Naive thymus-derived CD4-positive, alpha-beta T cell (primary cell): ENCODE results near the gene ZSWIM6. TPM values are rescaled to one million over a fixed set of nuclear protein-coding genes. Genes with fewer than 3 reads are reported as not detected.

Source experiments
- ATAC-seq: fragments of 150-1000 bp; cut with Tn5 transposase; 2 replicates; pipeline ENCODE4 v1.10.0; 2021; ENCODE audit warnings: mild to moderate bottlenecking, moderate library complexity
- CTCF ChIA-PET: fragments of 350-600 bp; sonication (Branson Sonifier 250); formaldehyde crosslinking; loops from one replicate; lab custom pipeline; 2021; ENCODE audit warnings: antibody characterized with exemption; lab: Charles Lee
- POLR2A ChIA-PET: fragments of 350-600 bp; sonication (Branson Sonifier 250); formaldehyde crosslinking; loops from one replicate; lab custom pipeline; 2021; ENCODE audit warnings: antibody characterized with exemption, inconsistent platforms; lab: Charles Lee
- DNase-seq, 9 donors: peaks; one replicate each; pipeline versions ENCODE4 v3.0.0 to v3.0.0-alpha.2; 2020 to 2022; ENCODE audit warnings: mixed read lengths in 1 of 9
- H3K27ac ChIP-seq: one replicate; pipeline ENCODE4 v1.7.0; 2013; ENCODE audit warnings: mild to moderate bottlenecking, low read depth, low read length, moderate library complexity
- H3K27me3 ChIP-seq, 2 donors: one replicate each; pipeline ENCODE4 v1.7.0; 2013; ENCODE audit warnings: low read length in 2 of 2, mild to moderate bottlenecking in 2 of 2, moderate library complexity in 2 of 2; ENCODE audit not compliant: control insufficient read depth in 2 of 2, insufficient read depth in 2 of 2
- H3K36me3 ChIP-seq, 3 experiments: 1 replicate in 2 of 3; 2 replicates in 1 of 3; pipeline ENCODE4 v1.7.0; 2013; ENCODE audit warnings: low read length in 3 of 3, mild to moderate bottlenecking in 3 of 3, moderate library complexity in 1 of 3; ENCODE audit not compliant: insufficient read depth in 3 of 3, control insufficient read depth in 2 of 3
- H3K4me1 ChIP-seq, 2 donors: one replicate each; pipeline ENCODE4 v1.7.0; 2013; ENCODE audit warnings: low read length in 2 of 2, mild to moderate bottlenecking in 2 of 2, moderate library complexity in 1 of 2; ENCODE audit not compliant: control insufficient read depth in 2 of 2, insufficient read depth in 2 of 2
- H3K4me3 ChIP-seq: 2 replicates; pipeline ENCODE4 v1.7.0; 2013; ENCODE audit warnings: mild to moderate bottlenecking, low read length
- H3K9me3 ChIP-seq, 3 experiments: 1 replicate in 2 of 3; 2 replicates in 1 of 3; pipeline ENCODE4 v1.7.0; 2013; ENCODE audit warnings: low read length in 3 of 3; ENCODE audit not compliant: control insufficient read depth in 2 of 3
- H3K27ac Mint-ChIP-seq, 9 donors: one replicate each; pipeline ENCODE4 v1.8.0; 2020 to 2022; ENCODE audit warnings: mixed read lengths in 9 of 9, mild to moderate bottlenecking in 8 of 9, moderate library complexity in 5 of 9, inconsistent platforms in 2 of 9
- H3K27me3 Mint-ChIP-seq, 5 donors: one replicate each; pipeline ENCODE4 v1.8.0; 2021 to 2022; ENCODE audit warnings: mixed read lengths in 5 of 5, mild to moderate bottlenecking in 1 of 5
- H3K36me3 Mint-ChIP-seq, 5 donors: one replicate each; pipeline ENCODE4 v1.8.0; 2020 to 2022; ENCODE audit warnings: mixed read lengths in 5 of 5, mild to moderate bottlenecking in 3 of 5, inconsistent platforms in 1 of 5
- H3K4me1 Mint-ChIP-seq, 7 donors: one replicate each; pipeline ENCODE4 v1.8.0; 2020 to 2022; ENCODE audit warnings: mixed read lengths in 7 of 7, mild to moderate bottlenecking in 3 of 7, inconsistent platforms in 1 of 7
- H3K4me3 Mint-ChIP-seq, 10 donors: one replicate each; pipeline ENCODE4 v1.8.0; 2020 to 2022; ENCODE audit warnings: mild to moderate bottlenecking in 10 of 10, mixed read lengths in 10 of 10, moderate library complexity in 6 of 10, inconsistent platforms in 2 of 10
- H3K9me3 Mint-ChIP-seq, 11 donors: one replicate each; pipeline ENCODE4 v1.8.0; 2020 to 2022; ENCODE audit warnings: mixed read lengths in 11 of 11, mild to moderate bottlenecking in 4 of 11, inconsistent platforms in 1 of 11, moderate library complexity in 1 of 11
- intact Hi-C, 2 donors: fragments of 100-400 bp; cut with micrococcal nuclease; formaldehyde crosslinking; loops; one replicate each; pipeline ENCODE4 v1.15.1; 2023
- polyA plus RNA-seq, 2 donors: library from polyadenylated mRNA; unstranded; fragments of 300-500 nt; fragmentation: Illumina TruSeq; gene quantifications; one replicate each; pipeline ENCODE4 v1.2.3, GENCODE V29; 2021
- total RNA-seq, 6 experiments: library from RNA in 5 of 6; stranded (reverse) in 5 of 6; gene quantifications; 1 replicate in 5 of 6; 2 replicates in 1 of 6; pipeline ENCODE4 v1.2.3 and lab custom pipeline; 2021 to 2026

The ZSWIM6 gene
- total and polyA plus RNA-seq, 7 experiments from 2014 or later, result 0.29 to 18.5 (median 8.2) TPM

GRCh38 chr5:61588216-61588615, 256.2 kb downstream of the ZSWIM6 start:
- H3K27me3 ChIP-seq, result no peaks in the 10 kb centered on the region
- intact Hi-C loops, result no loop called here
- POLR2A ChIA-PET, result no interaction called here
- Mint-ChIP-seq H3K4me3 (no peak overlapping the region), H3K4me1 (no peaks in the 10 kb centered on the region), H3K27ac (no peak overlapping the region), H3K36me3 (peaks cover 0 to 3% (median 0%) of the 10 kb centered on the region in 5 donors), H3K9me3 (peaks cover 0 to 9% (median 3%) of the 10 kb centered on the region in 11 donors), H3K27me3 (peaks cover 2 to 12% (median 9%) of the 10 kb centered on the region in 5 donors)
- H3K9me3 ChIP-seq, result no peaks in the 10 kb centered on the region
- no peaks in the 10 kb centered on the region for H3K4me1 ChIP-seq
- H3K36me3 ChIP-seq, result no peaks in the 10 kb centered on the region
- no peak overlapping the region for H3K4me3 ChIP-seq
- H3K27ac ChIP-seq, result no peak overlapping the region
- ATAC-seq, result no peak
- no peak for DNase-seq
- CTCF ChIA-PET, result interaction anchor here (0.6 kb wide), 1 partner anchor 125 kb away, joined by 3 read pairs; no protein-coding TSS in a partner anchor

- no peaks in the 10 kb centered on the region for H3K4me1 ChIP-seq
Measured at GRCh38 chr5:61589946-61590345, 257.9 kb downstream of the ZSWIM6 start.

DNA sequence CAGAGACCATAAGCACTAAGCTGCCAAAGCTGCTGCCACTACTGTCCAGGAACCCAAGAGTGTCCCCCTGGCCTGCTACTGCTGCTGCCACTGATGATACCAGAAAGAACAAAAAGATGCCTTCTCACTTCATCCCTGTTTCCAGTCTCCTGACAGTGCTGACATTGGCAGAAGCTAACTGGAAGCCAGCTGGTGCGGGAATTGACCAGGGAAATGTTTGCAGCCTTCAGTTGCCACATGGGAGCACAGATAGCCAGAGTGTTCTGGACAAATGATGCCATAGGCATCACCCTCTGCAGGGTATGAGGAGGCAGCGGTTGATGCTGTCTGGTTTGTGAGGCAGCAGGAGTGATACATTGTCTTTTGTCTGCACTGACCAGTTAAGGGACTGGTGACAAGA, 258.4 kb downstream of the ZSWIM6 start:
- Mint-ChIP-seq H3K4me3 (no peak overlapping the region), H3K27ac (no peak overlapping the region), H3K27me3 (peaks cover 4 to 11% (median 10%) of the 10 kb centered on the region in 5 donors), H3K4me1 (no peaks in the 10 kb centered on the region), H3K36me3 (peaks cover 0 to 3% (median 0%) of the 10 kb centered on the region in 5 donors), H3K9me3 (peaks cover 0 to 9% (median 3%) of the 10 kb centered on the region in 11 donors)
- intact Hi-C loops, result no loop called here
- no peak overlapping the region for H3K27ac ChIP-seq
- POLR2A ChIA-PET, result no interaction called here
- H3K4me3 ChIP-seq, result no peak overlapping the region
- CTCF ChIA-PET, result no interaction called here
- no peaks in the 10 kb centered on the region for H3K4me1 ChIP-seq
- H3K27me3 ChIP-seq, result no peaks in the 10 kb centered on the region
- H3K9me3 ChIP-seq, result no peaks in the 10 kb centered on the region
- ATAC-seq (no peak), DNase-seq (no peak)
- H3K36me3 ChIP-seq, result no peaks in the 10 kb centered on the region

More at GRCh38 chr5:61589946-61590345, 257.9 kb downstream of the ZSWIM6 start:
- H3K4me1 Mint-ChIP-seq, result no peaks in the 10 kb centered on the region
- Histone ChIP-seq H3K36me3 (no peaks in the 10 kb centered on the region), H3K27ac (no peak overlapping the region), H3K9me3 (no peaks in the 10 kb centered on the region), H3K27me3 (no peaks in the 10 kb centered on the region), H3K4me3 (no peak overlapping the region)
- peaks cover 0 to 3% (median 0%) of the 10 kb centered on the region in 5 donors for H3K36me3 Mint-ChIP-seq
- DNase-seq, result no peak
- H3K27ac Mint-ChIP-seq, result no peak overlapping the region
- H3K9me3 Mint-ChIP-seq, result peaks cover 0 to 9% (median 3%) of the 10 kb centered on the region in 11 donors
- peaks cover 2 to 11% (median 8%) of the 10 kb centered on the region in 5 donors for H3K27me3 Mint-ChIP-seq
- intact Hi-C loops, result no loop called here
- H3K4me3 Mint-ChIP-seq, result no peak overlapping the region
- ATAC-seq, result no peak
- CTCF ChIA-PET, result no interaction called here
- POLR2A ChIA-PET, result no interaction called here

GRCh38 chr5:61591859-61592258, 259.8 kb downstream of the ZSWIM6 start:
- intact Hi-C loops, result no loop called here
- Mint-ChIP-seq H3K4me1 (no peaks in the 10 kb centered on the region), H3K27ac (no peak overlapping the region), H3K9me3 (peaks cover 0 to 8% (median 3%) of the 10 kb centered on the region in 11 donors), H3K36me3 (peaks cover 0 to 3% (median 0%) of the 10 kb centered on the region in 5 donors), H3K27me3 (peaks cover 5 to 12% (median 10%) of the 10 kb centered on the region in 5 donors), H3K4me3 (no peak overlapping the region)
- no peak overlapping the region for H3K4me3 ChIP-seq
- H3K9me3 ChIP-seq, result no peaks in the 10 kb centered on the region
- ChIA-PET CTCF (no interaction called here), POLR2A (no interaction called here)
- ATAC-seq (no peak), DNase-seq (no peak)
- H3K4me1 ChIP-seq, result no peaks in the 10 kb centered on the region
- no peak overlapping the region for H3K27ac ChIP-seq
- no peaks in the 10 kb centered on the region for H3K27me3 ChIP-seq
- H3K36me3 ChIP-seq, result no peaks in the 10 kb centered on the region

DNA sequence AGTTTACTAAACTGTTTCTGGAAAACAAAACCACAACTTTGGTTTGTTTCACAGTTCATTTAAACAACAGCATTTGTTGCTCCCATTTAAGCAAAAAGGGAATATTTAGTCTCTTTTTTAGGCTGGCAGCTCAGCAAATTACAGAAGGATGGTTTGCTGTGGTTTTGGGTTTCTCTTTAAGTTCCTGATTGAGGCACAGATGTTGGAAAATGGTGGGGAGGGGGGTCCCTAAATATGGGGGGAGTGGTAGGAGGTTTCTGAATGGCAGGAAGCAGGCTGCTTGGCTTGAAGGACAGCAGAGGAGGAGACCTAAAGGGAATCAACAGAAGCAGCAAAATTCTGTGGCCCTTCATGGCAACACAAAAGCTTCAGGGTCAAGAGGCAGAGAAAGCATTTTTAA, 263.4 kb downstream of the ZSWIM6 start:
- peaks cover 0 to 2% (median 0%) of the 10 kb centered on the region in 11 donors for H3K9me3 Mint-ChIP-seq
- peaks cover 0 to 4% (median 0%) of the 10 kb centered on the region in 7 donors for H3K4me1 Mint-ChIP-seq
- H3K27me3 Mint-ChIP-seq, result peaks cover 6 to 19% (median 10%) of the 10 kb centered on the region in 5 donors
- no peaks in the 10 kb centered on the region for H3K36me3 ChIP-seq
- H3K4me3 ChIP-seq, result no peak overlapping the region
- DNase-seq (no peak), ATAC-seq (no peak)
- H3K36me3 Mint-ChIP-seq, result no peaks in the 10 kb centered on the region
- H3K27ac Mint-ChIP-seq, result no peak overlapping the region
- no peaks in the 10 kb centered on the region for H3K9me3 ChIP-seq
- H3K4me1 ChIP-seq, result no peaks in the 10 kb centered on the region
- intact Hi-C loops, result no loop called here
- no peak overlapping the region for H3K4me3 Mint-ChIP-seq
- no peak overlapping the region for H3K27ac ChIP-seq
- POLR2A ChIA-PET, result interaction anchor here (1.1 kb wide), 1 partner anchor 13 kb away, joined by 3 read pairs; no protein-coding TSS in a partner anchor
- CTCF ChIA-PET, result interaction anchor here (0.9 kb wide), 1 partner anchor 10 kb away, joined by 3 read pairs; no protein-coding TSS in a partner anchor
- H3K27me3 ChIP-seq, result no peaks in the 10 kb centered on the region

Other genes starting within 250 kb of the ZSWIM6 start
- 10 to 100 TPM; 17.3 to 49.0 (median 34.0) TPM for gene SMIM15, start 169.8 kb upstream of the ZSWIM6 start, total RNA-seq
- 10 to 100 TPM; 24.3 to 25.3 TPM for gene SMIM15, start 169.8 kb upstream of the ZSWIM6 start, polyA plus RNA-seq